GM21528 (cell line): Measurements from ENCODE around the gene NT5DC1.
"Not testable (repeated sequence)": the region's sequence is repeated elsewhere in the genome, so short reads cannot be mapped to it uniquely, and the experiment has no call there.

ENCODE experiments used
- ATAC-seq: cut with Tn5 transposase; IDR thresholded peaks from one replicate; pipeline ENCODE4 v1.9.1; 2021; ENCODE audit warnings: mild to moderate bottlenecking, moderate library complexity; ENCODE audit not compliant: unreplicated experiment, low FRiP score

NT5DC1 gene

GRCh38 chr6:116088946-116089345 is 11.7 kb upstream of the NT5DC1 start:
- no peak for ATAC-seq

GRCh38 chr6:116090251-116090650 is 10.4 kb upstream of the NT5DC1 start:
- ATAC-seq, result peak; percentile 62

GRCh38 chr6:116094041-116094440 is 6.6 kb upstream of the NT5DC1 start:
- ATAC-seq, result no peak

DNA sequence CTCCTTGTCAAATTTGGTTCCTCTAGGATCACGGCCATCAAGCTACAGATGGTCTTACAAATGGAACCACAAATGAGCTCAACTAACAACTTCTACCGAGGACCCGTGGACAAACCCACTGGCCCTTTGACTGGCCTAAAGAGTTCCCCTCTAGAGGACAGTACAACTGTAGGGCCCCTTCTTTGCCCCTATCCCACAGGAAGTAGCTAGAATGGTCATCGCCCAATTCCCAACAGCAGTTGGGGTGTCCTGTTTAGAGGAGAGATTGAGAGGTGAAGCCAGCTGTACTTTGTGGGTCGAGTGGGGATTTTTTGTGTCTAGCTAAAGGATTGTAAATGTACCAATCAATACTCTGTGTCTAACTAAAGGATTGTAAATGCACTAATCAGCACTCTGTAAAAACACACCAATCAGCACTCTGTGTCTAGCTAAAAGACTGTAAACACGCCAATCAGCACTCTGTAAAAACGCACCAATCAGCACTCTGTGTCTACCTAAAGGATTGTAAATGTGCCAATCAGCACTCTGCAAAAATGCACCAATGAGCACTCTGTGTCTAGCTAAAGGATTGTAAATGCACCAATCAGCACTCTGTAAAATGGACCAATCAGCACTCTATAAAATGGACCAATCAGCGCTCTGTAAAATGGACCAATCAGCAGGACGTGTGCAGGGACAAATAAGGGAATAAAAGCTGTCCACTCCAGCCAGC is 4.4 kb upstream of the NT5DC1 start:
- not testable (repeated sequence) for ATAC-seq

DNA sequence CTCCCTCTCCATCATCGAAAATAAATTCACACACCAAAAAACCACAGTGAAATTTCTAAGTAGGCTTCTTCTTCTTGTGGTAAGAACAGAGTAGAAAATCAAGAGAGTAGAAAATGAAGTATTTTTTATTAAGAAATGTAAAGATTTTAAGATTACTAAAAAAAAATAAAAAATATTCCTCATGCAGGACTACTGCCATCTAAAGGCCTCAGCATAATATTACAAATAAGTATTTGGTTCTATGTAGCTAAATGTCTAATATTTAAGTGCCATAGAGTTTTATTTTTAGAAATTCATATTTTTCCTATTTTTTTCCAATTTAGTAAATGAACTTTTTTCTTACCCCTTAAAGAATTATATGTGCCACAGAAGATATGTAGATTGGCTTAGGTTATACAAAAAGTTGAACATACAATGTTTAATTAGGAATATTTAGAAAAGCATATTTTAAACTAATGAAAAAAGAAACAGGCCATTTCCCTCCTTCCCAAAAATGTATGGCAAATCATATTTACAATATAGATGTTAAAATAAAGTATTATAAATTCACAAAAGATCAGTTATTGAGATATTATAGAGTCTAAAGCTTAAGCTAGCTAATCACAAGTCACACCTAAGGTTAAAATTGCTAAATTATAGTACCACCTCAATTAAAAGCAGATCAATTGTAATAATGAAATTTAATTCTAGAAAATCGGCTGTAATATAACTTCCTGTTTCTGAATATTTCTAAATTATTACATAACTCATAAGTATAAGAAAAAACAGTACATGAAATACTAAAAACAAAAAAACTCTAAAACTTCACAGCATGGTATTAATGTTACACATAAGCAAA is 3.5 kb upstream of the NT5DC1 start:
- no peak for ATAC-seq

GRCh38 chr6:116099036-116099435 is 1.6 kb upstream of the NT5DC1 start:
- ATAC-seq, result no peak

GRCh38 chr6:116101302-116101718 is 657 bp downstream of the NT5DC1 start:
- no peak for ATAC-seq

DNA sequence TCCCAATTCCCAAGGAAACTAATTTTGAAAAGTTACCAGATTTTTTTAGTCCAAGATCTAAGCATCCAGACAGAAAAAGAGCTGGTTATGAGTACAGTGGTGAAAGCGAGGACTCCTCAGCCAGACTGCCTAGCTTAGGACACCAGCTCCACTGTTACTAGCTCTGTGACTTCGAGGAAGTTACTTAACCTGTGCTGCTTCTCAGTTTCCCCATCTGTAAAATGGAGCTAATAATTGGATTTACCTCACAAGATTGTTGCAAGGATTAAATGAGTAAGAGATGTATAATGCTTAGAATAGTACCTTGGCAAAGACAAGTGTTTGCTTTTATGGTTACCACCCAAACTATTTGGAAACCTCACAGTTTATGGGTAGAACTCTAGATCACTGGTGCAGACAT is 1.1 kb downstream of the NT5DC1 start:
- no peak for ATAC-seq

DNA sequence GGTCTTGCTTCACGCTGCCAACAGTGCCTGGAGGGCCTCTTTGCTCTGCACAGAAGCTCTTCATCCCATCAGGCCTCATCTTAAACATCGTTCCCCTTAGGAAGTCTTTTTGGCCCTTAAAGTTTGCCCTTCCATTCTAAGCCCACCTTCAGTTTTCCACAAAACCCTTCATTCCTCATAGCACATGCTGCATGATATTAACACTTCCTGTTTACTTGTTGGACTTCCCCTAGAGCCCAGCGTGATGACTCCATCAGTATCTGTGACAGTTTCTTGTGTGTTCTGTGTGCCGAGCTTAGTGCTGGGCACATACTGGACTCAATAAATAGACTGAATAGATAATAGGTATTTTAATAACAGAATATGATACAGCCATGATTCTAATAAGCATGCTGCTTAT is 2.2 kb downstream of the NT5DC1 start:
- ATAC-seq, result no peak

GRCh38 chr6:116104636-116105035 is 4.0 kb downstream of the NT5DC1 start:
- ATAC-seq, result no peak

DNA sequence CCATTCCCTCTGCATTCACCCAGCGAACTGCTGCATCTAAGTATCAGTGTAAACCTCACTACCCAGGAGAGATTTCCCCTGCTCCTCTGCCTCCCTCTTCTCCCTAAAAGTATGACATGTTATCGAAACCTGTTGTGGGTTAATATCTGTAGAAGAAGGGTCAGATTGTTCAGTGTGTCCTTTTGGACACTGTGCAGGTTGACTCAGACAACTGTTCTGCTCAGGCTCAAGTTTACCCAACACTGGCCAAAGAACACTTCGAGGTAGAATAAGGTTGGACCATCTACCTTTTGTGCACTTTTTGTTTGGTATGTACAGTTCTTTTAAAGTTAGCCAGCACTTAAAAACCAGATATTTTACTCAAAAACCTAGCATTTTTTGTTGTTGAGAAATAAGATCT is 4.6 kb downstream of the NT5DC1 start:
- ATAC-seq, result no peak

- no peak for ATAC-seq
These were observed 5.5 kb downstream of the NT5DC1 start for GRCh38 chr6:116106146-116106545.

DNA sequence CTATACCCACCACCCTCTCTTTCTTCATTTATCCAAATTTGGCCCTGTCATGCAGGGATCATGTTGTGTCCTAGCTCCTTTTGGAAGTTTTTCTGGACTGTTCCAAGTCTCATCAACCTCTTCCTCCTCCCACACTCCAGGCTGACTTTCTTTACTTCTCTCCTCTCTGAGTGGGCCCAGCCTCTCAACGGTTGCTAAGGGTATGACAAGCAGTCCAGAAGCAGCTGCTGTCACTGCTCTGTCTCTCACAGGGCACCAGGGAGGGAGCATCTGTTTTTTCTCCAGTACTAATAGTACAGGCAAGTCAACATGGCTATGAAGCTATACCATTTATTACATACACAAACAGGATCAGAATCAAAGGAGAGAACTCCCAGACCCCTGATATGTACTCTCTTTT is 8.2 kb downstream of the NT5DC1 start:
- no peak for ATAC-seq

GRCh38 chr6:116111552-116112528 is 11.2 kb downstream of the NT5DC1 start:
- ATAC-seq, result no peak

DNA sequence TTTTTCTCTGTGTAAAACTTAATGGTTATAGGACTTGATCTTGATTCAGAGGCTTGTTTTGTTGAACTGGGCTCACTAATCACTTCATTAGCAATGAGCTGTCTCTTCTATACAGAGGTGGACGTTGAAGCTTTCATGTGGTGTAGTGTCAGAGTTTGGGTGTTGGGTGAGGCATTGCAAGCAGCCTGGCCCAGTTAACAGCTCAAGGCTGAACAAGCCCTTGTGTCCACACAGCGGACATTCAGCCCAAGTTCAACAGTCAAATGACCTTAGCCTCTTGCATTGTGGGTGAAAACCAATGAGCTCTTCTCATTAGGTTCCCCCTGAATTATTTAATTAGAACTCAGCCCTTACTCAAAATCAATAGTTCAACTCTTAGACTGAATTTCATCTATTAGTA is 12.7 kb downstream of the NT5DC1 start:
- ATAC-seq, result no peak

DNA sequence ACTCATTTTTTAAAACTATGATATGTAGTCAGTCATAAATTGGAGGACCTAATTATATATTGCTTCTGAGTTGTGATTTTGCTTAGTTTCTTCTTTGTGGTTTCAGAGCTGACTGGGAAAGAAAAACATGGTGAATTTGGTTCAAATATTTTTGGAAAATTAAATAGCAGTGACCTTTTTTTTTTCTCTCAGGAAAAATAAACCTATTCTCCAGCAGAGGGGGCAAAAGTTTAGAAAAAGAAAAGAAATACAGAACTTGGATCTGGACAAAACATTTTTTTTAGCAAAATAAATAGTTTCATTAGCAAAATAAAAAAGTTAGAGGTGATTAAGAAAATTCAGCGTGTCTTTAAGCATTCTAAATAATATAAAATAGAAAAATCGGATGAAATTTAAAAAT is 15.1 kb downstream of the NT5DC1 start:
- ATAC-seq, result no peak

GRCh38 chr6:116118608-116119007 is 18.0 kb downstream of the NT5DC1 start:
- ATAC-seq, result no peak

GRCh38 chr6:116120430-116120829 is 19.8 kb downstream of the NT5DC1 start:
- ATAC-seq, result no peak

DNA sequence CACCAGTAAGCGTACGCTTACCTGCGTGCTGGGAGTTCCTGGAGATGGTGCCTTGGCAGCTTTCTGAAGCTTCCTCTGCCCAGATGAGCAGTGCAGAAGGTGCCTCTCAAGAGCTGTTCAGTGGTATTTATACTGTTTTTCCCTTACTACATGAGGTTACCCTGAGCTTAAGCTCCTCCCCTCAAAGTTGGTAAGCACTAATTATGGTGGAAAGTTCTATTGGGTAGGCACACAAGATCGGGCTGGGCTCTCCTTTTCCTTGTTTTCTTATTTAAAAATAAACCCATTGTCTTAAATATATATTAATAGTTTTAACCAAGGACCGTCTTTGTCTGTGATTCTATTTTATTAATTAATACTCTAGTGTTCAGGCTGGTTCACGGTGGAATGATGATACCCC is 25.4 kb downstream of the NT5DC1 start, which contains the start of gene COL10A1:
TSS of gene COL10A1 (minus strand) at position 101 of the 400 bp plus-strand sequence. CDS start 640 bp downstream, outside the sequence.
- no peak for ATAC-seq

DNA sequence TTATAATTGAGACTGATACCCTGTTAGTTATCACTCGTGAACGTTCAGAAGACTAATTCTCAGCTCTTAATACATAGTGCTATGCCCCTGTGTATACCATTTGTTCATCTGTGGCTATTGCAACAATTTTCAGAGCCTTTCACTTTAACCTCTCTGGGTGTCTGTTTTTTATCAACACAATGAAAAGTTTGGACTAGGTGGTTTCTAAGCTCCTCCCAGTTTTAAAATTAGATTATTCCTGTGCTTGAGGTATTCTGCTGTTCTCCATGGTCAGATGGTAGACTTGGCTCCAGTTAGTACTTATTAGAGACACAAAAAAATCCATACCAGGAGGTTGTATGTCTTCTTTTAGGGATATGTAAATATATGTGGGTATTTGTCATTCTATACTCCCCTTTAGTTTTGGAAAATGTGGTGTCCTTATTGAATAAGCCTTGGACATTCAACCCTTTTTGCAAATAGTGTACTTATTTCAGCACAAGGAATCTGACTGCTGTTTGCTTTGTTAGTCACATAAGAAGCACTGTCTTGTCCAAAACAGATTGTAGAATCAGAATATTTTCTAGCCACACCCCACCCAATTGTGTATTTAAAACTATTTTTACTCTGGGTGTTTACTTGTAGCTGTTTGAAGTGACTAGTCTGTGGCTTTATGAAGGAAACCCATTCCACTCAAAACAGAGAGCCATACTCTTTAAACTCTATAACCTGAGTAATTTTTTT is 27.3 kb downstream of the NT5DC1 start:
- ATAC-seq, result no peak
